Fibroblast of the conjunctiva (primary cell): Measurements from ENCODE around the gene SFTPB.

Experiments
- DNase-seq: peaks from one replicate; pipeline ENCODE4 v3.0.0-alpha.2; 2010; ENCODE audit warnings: low read depth

SFTPB gene

DNA sequence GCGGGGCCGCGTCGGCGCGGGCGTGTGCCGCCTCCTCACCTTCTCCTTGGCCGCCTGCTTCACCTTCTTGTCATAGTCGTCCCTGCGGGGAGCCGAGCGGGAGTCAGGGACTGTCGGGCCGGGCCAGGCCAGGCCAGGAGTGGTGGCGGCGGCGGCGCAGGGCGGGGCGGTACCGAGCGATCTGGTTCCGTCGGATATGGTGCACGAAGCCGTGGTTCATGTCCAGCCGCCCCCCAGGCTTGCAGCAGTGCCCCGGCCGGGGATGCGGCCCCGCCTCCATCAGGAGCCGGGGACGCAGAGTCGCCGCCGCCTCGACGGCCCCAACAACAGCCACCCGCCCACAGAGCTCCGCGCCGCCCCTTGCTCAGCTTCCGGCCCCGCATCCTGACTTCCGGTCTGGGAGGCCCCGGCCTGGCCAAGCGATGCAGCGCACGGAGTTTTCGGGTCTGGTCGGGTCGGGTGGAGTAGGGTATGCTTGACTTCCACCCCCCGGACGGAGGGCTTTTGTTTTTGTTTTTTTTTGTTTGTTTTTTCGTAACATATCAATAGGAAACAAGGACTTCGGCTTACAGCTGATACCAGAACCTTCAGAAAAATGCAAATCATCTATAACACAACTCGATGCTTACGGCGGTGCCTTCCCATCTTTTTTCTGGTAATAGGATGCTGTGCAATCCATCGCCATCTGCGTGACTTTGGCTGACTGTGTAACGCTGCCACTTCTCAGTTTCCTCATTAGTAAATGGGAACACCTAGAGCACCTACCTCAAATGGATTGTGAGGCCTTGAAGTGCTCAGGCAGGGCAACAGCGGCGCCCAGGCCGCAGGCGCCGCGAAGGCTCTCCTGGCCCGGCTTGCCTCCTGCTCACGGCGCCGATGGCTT is 56.1 kb downstream of the SFTPB start, which contains the start of gene C2orf68:
TSS of gene C2orf68 (minus strand) at position 362 of the 883 bp plus-strand sequence. CDS start at position 280, 82 bp downstream.
- DNase-seq: peak; percentile 57

DNA sequence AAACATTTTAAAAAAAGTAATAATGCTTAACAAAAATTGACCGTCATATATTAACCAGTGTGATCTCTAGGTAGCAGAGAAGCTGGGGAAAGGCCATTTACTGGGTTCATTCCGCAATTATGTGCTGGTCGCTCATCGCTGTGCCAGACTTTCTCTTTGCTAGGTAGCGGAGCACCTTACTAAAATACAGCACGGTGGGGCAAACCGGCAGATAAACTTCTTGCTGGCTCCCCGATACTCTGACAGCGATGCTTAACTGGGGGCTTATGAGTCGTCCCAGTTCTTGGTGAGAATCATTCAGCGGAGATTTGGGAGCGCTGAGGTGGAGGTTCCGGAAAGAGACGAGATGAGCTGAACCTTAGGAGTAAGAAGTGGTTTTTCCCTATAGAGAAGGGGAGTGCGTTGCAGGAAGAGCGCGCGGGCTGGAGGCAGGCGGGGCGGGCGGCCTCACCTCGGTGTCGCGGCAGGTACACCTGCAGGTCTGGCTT is 56.7 kb downstream of the SFTPB start:
- DNase-seq: no peak
